HS-5 (cell line): ENCODE data around the gene TAF5L.
"Not testable (repeated sequence)": the region's sequence is repeated elsewhere in the genome, so short reads cannot be mapped to it uniquely, and the experiment has no call there.

Experiments used
- DNase-seq: peaks from one replicate; pipeline ENCODE4 v3.0.0-alpha.2; 2012; ENCODE audit warnings: low read depth

TAF5L gene

GRCh38 chr1:229642376-229642775, 16.5 kb upstream of the TAF5L start:
- no peak for DNase-seq

GRCh38 chr1:229641306-229641705, 15.4 kb upstream of the TAF5L start:
- DNase-seq, result no peak

- DNase-seq, result no peak
These were observed 14.5 kb upstream of the TAF5L start for GRCh38 chr1:229640455-229640854.

GRCh38 chr1:229637746-229638145, 11.8 kb upstream of the TAF5L start:
- DNase-seq, result no peak

- DNase-seq, result no peak
These were observed 10.1 kb upstream of the TAF5L start for GRCh38 chr1:229636042-229636441.

GRCh38 chr1:229631966-229632365, 6.0 kb upstream of the TAF5L start:
- DNase-seq, result no peak

- no peak for DNase-seq
These were observed 5.2 kb upstream of the TAF5L start for GRCh38 chr1:229631148-229631547.

GRCh38 chr1:229629261-229629660, 3.3 kb upstream of the TAF5L start:
- DNase-seq, result no peak

GRCh38 chr1:229627003-229627402, 1.1 kb upstream of the TAF5L start:
- DNase-seq, result no peak

GRCh38 chr1:229625071-229625914, 629 bp downstream of the TAF5L start:
- DNase-seq, result no peak

- DNase-seq, result no peak
These were observed 1.3 kb downstream of the TAF5L start for GRCh38 chr1:229624521-229625070.

- DNase-seq, result no peak
These were observed 2.1 kb downstream of the TAF5L start for GRCh38 chr1:229623838-229624237.

GRCh38 chr1:229623225-229623624, 2.7 kb downstream of the TAF5L start:
- DNase-seq, result no peak

GRCh38 chr1:229622641-229623120, 3.2 kb downstream of the TAF5L start:
- DNase-seq, result not testable (repeated sequence)

GRCh38 chr1:229621663-229622062, 4.3 kb downstream of the TAF5L start:
- DNase-seq, result no peak

GRCh38 chr1:229620876-229621275, 5.0 kb downstream of the TAF5L start:
- no peak for DNase-seq

- DNase-seq, result no peak
These were observed 6.3 kb downstream of the TAF5L start for GRCh38 chr1:229619614-229620013.

- no peak for DNase-seq
These were observed 6.9 kb downstream of the TAF5L start for GRCh38 chr1:229619002-229619401.

GRCh38 chr1:229617351-229618100, 8.4 kb downstream of the TAF5L start:
- no peak for DNase-seq

- DNase-seq, result no peak
These were observed 11.2 kb downstream of the TAF5L start for GRCh38 chr1:229614701-229615100.

GRCh38 chr1:229613938-229614337, 12.0 kb downstream of the TAF5L start:
- DNase-seq, result no peak

- DNase-seq, result no peak
These were observed 17.3 kb downstream of the TAF5L start for GRCh38 chr1:229608590-229608989.

- DNase-seq, result no peak
These were observed 18.6 kb downstream of the TAF5L start for GRCh38 chr1:229607370-229607769.
